ENCODE measurements around the gene ZNF346.

Gene ZNF346

DNA sequence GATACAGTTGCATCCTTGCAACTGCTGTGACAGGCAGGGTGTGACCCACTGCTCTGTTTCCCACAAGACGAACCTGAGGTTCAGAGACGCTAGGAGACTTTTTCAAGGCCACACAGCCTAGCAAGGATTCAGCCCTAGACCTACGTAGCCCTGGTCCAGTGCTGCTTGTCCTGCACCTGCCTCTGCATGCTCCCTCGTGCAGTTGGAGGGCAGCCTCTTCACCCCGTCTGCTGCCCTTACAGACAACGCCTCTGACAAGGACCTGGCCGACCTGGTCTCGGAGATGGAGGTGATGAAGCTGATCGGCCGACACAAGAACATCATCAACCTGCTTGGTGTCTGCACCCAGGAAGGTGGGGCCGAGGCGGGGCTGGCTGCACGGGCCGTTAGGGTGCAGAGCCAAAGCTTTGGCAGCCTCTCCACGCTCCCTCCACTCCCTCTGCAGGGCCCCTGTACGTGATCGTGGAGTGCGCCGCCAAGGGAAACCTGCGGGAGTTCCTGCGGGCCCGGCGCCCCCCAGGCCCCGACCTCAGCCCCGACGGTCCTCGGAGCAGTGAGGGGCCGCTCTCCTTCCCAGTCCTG is 72.7 kb downstream of the ZNF346 start:
- DNase-seq = no peak

DNA sequence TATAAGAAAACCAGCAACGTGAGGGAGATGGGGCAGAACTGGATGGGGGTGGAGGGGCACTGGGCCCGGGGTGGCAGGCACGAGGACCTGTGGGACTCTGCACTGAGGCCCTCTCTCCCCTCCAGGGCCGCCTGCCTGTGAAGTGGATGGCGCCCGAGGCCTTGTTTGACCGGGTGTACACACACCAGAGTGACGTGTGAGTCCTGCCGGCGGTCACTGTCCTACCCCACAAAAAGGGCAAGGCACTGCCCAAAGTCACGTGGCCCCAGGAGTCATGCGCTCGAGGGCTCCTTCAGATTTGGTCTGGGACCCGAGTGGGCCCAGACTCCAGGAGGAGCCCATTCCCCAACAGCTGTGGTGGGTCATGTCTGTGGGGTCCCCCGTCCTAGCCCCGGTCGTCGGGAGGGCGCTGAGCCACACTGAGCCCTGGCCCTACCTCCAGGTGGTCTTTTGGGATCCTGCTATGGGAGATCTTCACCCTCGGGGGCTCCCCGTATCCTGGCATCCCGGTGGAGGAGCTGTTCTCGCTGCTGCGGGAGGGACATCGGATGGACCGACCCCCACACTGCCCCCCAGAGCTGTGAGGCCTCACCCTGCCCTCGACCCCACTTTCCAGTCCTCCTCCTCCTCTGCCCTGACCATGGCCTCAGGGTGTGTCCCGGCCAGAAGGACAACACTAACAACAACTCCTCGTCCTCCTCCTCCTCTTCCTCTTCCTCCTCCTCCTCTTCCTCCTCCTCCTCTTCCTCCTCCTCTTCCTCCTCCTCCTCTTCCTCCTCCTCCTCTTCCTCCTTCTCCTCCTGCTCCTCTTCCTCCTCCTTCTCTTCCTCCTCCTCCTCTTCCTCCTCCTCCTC is 73.9 kb downstream of the ZNF346 start:
- DNase-seq = no peak

GRCh38 chr5:177097016-177097985 is 74.8 kb downstream of the ZNF346 start:
- no peak for DNase-seq

- no peak for DNase-seq
Observed at GRCh38 chr5:177098120-177098469, 75.6 kb downstream of the ZNF346 start.

DNA sequence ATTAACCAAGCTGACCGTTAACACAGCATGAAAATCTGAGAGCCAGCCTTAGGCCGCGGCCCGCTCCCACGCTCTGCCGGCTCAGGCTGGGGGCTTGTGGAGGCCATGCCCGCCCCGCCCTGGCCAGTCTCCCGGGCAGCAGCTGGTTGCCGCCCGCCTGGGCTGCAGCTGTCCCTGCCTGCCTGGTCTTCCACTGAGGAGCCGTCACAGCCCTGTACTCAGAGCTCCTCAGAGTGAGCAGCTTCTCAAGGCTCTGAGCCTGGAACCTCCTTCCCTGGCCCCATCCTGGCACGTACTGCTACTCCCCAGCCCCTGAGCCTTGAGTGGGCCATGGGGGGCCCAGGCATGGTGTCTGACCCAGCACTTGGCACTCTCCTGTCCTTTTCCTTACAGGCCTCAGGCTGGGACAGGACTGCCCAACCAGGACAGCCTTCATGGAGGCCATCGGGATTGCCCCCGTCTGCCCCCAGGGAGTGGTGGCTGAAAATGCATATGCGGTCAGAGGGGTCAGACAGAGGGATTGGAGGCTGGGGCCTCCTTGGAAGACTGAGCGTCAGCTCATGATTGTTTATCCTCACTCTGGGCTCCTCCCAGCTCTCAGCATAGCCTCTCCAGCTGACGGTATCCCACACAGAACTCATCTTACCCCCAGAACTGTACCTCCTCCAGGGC is 76.1 kb downstream of the ZNF346 start:
- no peak for DNase-seq

- DNase-seq = no peak
Observed at GRCh38 chr5:177099422-177100093, 77.1 kb downstream of the ZNF346 start.

- no peak for DNase-seq
Observed at GRCh38 chr5:177100714-177101121, 78.2 kb downstream of the ZNF346 start.

DNA sequence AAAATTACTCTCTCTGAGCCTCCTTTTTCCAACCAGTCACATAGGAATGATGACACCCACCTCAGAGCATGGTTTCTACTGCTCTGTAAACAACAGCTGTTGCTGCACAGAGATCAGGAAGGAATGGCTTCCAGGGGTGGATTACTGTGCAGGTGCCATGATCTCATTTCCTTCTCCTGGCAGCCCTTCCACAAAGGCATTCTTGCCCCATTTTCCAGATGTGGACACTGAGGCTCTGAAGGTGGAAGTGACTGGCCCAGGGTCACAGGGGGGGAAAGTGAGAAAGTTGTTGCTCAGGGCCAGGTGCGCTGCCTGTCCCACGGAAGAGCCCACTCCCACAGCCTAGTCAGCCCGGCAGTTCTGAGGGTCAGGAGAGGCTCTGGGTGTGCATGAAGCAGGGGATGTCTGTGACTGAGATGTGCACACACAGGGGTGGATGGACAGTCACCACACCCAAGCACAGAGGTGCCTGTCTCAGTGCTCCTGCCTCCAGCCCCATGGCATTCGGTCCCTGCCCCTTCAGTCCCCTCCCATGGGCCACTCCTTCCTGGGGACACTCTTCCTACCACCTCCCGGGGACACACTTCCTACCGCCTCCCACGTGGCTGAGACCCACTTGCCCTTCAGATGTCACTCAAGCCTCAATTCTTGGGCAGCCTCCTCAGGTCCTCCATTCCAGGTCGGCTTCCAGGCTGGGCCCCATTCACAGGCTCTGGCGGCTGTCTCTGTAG is 81.2 kb downstream of the ZNF346 start:
- no peak for DNase-seq

DNA sequence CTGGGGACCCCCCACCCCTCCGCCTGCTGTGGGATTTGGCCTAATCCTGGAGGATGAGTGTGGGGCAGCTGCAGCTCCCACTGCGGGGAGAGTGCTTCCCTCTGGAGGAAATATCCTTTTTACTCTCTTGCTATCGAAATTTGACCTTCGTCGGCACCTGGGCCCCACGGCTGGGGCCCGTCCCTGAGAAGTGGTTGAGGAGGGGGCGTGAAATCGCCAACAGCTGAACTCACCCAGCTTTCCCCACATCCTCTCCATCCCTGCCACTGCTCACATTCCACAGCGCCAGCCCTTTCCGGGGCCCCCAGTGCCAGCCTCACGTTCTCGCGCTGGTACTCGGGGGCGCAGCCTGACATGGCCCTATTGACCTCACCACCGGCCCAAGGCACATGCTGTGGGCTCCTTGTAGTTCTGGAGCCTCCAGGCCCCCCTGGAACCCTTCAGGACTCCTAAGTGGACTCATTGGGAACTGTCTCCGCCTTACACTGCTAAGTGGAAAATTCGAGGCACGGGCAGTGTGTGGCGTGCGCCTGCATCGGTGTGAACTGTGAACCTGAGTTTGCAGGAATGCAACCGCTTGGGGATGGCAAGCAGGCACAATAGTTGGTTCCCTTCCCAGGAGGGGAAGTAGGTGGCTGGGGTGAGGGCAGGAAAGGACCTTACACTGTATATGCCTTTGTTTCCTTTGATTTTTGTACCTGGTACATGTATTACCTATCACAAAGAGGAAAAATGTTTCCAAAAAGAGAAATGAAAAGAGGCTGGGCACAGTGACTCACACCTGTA is 83.4 kb downstream of the ZNF346 start:
- DNase-seq = no peak

- no peak for DNase-seq
Observed at GRCh38 chr5:177107159-177107558, 84.7 kb downstream of the ZNF346 start.

DNA sequence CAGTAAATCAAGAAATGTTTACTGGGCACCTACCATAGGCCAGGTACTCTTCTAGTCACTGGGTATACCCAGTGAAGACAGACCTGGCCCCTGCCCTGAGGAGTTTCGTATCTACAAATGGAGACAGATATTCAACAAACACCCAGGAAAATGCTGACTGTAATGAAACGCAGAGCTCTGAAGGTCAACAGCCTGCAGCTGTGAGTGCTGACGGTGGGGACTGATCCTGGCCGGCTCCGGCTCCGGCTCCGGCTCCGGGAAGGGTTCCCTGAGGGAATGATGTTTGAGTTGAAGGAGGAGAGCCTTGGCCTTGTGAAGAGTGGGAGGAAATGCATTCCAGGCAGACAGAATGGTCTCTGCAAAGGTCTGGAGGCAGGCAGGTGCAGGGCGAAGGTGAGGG is 87.3 kb downstream of the ZNF346 start:
- DNase-seq = no peak

- no peak for DNase-seq
Observed at GRCh38 chr5:177111720-177112394, 89.4 kb downstream of the ZNF346 start.

DNA sequence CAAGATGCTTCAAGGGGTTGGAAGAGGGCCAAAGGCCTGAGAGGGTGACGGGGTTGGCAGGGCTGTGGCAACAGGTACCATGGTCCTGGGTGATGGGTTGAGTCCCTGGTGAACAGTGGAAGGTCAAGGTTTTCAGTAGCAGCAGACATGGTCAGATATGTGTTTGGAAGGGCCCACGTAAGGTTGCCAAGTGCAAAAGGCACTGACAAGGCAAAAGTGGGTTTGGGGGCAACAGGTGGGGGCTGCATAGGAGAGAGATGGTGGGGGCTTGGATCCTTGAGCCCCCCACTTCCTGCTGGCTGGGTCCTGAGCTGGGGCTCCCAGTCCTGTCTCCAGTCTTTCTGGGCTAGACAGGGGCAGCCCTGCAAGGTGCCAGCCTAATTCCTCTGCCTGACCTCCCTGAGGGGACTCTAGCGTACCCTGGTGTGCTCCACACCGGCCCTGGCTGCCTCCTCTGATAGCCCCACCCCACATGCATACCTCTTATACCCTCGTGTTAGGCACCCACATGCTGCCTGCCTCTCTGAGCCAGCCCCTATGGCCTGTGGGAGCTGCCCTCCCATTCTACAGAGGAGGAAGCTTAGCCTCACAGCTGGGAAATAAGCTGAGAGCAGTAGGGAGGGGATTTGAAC is 90.2 kb downstream of the ZNF346 start:
- no peak for DNase-seq

DNA sequence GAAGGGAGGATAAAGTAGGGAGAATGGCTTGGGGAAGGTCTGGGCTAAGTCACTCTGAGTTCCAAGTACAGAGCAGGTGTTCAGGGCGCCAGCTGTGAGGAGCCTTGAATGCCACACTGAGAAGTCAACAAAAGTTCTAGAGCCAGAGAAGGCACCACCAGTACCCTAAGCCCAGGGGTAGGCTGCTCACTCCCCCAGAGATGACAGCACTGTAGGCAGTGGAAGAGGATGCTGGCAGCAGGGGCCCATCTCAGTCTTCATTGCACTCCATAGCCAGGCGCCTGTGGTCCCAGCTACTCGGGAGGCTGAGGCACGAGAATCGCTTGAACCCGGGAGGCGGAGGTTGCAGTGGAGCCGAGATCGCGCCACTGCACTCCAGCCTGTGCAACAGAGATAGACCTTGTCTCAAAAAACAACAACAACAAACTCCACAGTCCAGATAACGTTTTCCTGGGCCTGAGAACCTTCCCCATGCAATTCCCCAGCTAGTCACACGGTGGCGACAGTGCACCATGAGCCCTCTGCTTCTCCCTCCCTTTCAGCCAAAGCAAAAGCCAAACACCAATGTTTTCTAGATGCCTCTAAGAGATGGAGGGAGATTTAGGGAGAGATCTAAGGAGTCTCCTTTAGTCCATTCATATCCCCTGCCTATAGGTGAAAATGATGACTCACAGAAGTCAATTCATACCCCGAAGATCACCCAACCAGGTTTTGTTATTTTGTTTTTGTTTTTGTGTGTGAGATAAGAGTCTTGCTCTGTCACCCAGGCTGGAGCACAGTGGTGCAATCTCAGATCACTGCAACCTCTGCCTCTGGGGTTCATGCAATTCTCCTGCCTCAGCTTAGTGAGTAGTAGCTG is 91.3 kb downstream of the ZNF346 start:
- DNase-seq = peak; percentile 68

DNA sequence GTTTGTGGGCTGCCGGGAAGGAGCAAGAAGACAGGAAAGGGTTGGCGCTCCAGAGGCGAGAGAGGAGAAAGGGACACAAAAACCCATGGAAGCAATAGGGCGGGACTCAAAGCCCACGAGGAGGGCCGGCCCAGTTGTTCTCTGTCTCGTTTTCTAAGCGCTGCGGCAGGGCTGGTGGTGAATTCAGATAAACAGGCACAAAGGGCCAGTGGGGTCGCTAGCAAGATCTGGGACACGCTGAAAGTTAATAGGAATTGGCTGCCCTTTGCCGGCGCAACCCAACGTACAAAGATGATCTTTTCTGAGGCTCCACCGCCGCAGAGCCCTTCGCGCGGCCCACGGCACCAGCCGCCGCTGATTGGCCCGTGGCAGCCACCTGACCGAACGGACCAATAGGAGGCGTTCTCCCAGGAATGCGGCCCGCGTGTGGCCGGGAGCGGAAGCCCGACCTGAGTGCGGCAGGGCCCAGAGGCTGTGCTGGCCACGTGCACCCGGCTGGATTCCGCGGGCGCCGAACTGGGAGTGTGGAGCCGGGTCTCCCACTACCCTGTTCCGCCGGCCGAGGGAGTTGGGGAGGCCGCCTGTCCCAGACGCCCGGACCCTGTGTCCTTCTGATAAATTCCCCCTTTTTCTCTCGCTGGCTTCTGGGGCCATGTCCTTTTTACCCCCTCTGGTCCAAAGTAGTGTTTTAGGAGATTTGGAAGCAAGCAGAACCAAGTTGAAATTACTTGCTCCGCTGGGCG is 94.3 kb downstream of the ZNF346 start:
- peak; percentile 78 for DNase-seq

GRCh38 chr5:177117441-177118045 is 95.0 kb downstream of the ZNF346 start:
- no peak for DNase-seq

DNA sequence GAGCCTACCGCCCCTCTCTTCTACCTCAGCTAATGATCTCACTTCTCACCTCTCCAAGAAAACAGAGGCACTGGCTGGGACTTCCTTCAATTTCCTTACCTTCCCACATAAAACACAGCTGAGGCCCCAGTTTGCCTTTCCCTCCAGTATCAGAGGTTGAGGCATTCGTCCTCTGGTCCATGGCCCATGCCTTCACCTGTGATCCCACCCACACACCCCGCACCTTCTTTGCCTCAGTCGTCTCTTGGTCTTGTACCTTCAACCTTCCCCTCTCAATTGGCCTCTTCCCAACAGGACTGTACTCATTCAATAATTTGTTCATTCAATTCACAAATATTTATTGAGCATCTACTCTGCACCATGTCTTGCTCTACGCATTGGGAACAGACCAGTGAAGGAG is 100.1 kb downstream of the ZNF346 start:
- no peak for DNase-seq
